Astrocyte (in vitro differentiated cells and primary cell): ENCODE measurements around the gene IMPDH1. TPM values are rescaled to one million over a fixed set of nuclear protein-coding genes. Genes with fewer than 3 reads are reported as not detected.
A peak's percentile ranks its signal among the peaks of the same experiment; 100 is the strongest.

ENCODE experiments used
- DNase-seq: peaks from one replicate; pipeline ENCODE4 v3.0.0-alpha.2; 2010; ENCODE audit warnings: low read depth
- FAIRE-seq: peaks from 2 replicates; lab custom pipeline; 2011; peaks lifted over from hg19 to GRCh38; lab: Jason Lieb, UNC
- H2AFZ ChIP-seq: 2 replicates; pipeline ENCODE4 v1.6.0; 2012; ENCODE audit warnings: low read depth, low read length, inconsistent platforms
- H3K27ac ChIP-seq: 2 replicates; pipeline ENCODE4 v1.5.1; 2011; ENCODE audit warnings: low read depth, low read length, inconsistent platforms
- H3K27me3 ChIP-seq: 2 replicates; pipeline ENCODE4 v1.6.0; 2011; ENCODE audit warnings: low read length, inconsistent platforms; ENCODE audit not compliant: insufficient read depth
- H3K36me3 ChIP-seq: 2 replicates; pipeline ENCODE4 v1.5.1; 2011; ENCODE audit warnings: low read length, inconsistent platforms; ENCODE audit not compliant: insufficient read depth
- H3K4me1 ChIP-seq: 2 replicates; pipeline ENCODE4 v1.5.1; 2011; ENCODE audit warnings: low read length, inconsistent platforms; ENCODE audit not compliant: insufficient read depth
- H3K4me2 ChIP-seq: 2 replicates; pipeline ENCODE4 v1.6.0; 2012; ENCODE audit warnings: low read length, inconsistent platforms
- H3K4me3 ChIP-seq: 2 replicates; pipeline ENCODE4 v1.5.1; 2011; ENCODE audit warnings: low read depth, mild to moderate bottlenecking, low read length, inconsistent platforms; ENCODE audit not compliant: insufficient read depth
- H3K79me2 ChIP-seq: 2 replicates; pipeline ENCODE4 v1.6.0; 2012; ENCODE audit warnings: mild to moderate bottlenecking, low read length, inconsistent platforms; ENCODE audit not compliant: insufficient read depth
- H3K9ac ChIP-seq: 2 replicates; pipeline ENCODE4 v1.6.0; 2012; ENCODE audit warnings: mild to moderate bottlenecking, low read length, inconsistent platforms
- H3K9me3 ChIP-seq: 2 replicates; pipeline ENCODE4 v1.5.1; 2012; ENCODE audit warnings: low read depth, mild to moderate bottlenecking, low read length, inconsistent platforms; ENCODE audit not compliant: insufficient read depth
- H4K20me1 ChIP-seq: 2 replicates; pipeline ENCODE4 v1.6.0; 2012; ENCODE audit warnings: low read length, inconsistent platforms; ENCODE audit not compliant: insufficient read depth
- H3K27ac Mint-ChIP-seq: one replicate; pipeline ENCODE4 v1.8.0; 2021; ENCODE audit warnings: mild to moderate bottlenecking, mixed read lengths; ENCODE audit not compliant: unreplicated experiment
- H3K27me3 Mint-ChIP-seq: one replicate; pipeline ENCODE4 v1.8.0; 2021; ENCODE audit warnings: low read depth, mixed read lengths; ENCODE audit not compliant: unreplicated experiment
- H3K36me3 Mint-ChIP-seq: one replicate; pipeline ENCODE4 v1.8.0; 2021; ENCODE audit warnings: low read depth, mixed read lengths; ENCODE audit not compliant: unreplicated experiment
- H3K4me1 Mint-ChIP-seq: one replicate; pipeline ENCODE4 v1.8.0; 2021; ENCODE audit warnings: low read depth, mixed read lengths; ENCODE audit not compliant: unreplicated experiment
- H3K4me3 Mint-ChIP-seq: one replicate; pipeline ENCODE4 v1.8.0; 2021; ENCODE audit warnings: mild to moderate bottlenecking, moderate library complexity, mixed read lengths; ENCODE audit not compliant: unreplicated experiment
- H3K9me3 Mint-ChIP-seq: one replicate; pipeline ENCODE4 v1.8.0; 2021; ENCODE audit warnings: mild to moderate bottlenecking, mixed read lengths; ENCODE audit not compliant: unreplicated experiment
- CTCF ChIP-seq: IDR thresholded peaks from 2 replicates; pipeline ENCODE4 v1.5.1; 2011; ENCODE audit warnings: low read depth, mild to moderate bottlenecking, inconsistent platforms, low read length, moderate library complexity; ENCODE audit not compliant: insufficient read depth
- EZH2 ChIP-seq: IDR thresholded peaks from 2 replicates; pipeline ENCODE4 v1.6.1; 2012; ENCODE audit warnings: mild to moderate bottlenecking, low read length, inconsistent platforms; ENCODE audit not compliant: insufficient read depth
- total RNA-seq: library from RNA; stranded (reverse); gene quantifications from 2 replicates; pipeline ENCODE4 v1.2.1, GENCODE V29; 2021

Gene IMPDH1
- total RNA-seq, 1 donor from 2014 or later: 43.9 TPM

GRCh38 chr7:128450913-128451312 lies 41.1 kb upstream of the IMPDH1 start:
- Histone ChIP-seq H4K20me1 (no peaks in the 10 kb centered on the region), H3K9me3 (no peaks in the 10 kb centered on the region), H3K79me2 (peaks cover 3% of the 10 kb centered on the region), H3K27ac (no peak overlapping the region), H3K4me1 (peaks cover 15% of the 10 kb centered on the region), H3K4me2 (no peak overlapping the region), H3K4me3 (no peak overlapping the region), H2AFZ (no peak overlapping the region), H3K27me3 (peaks cover 4% of the 10 kb centered on the region), H3K9ac (no peak overlapping the region), H3K36me3 (no peaks in the 10 kb centered on the region)
- DNase-seq: no peak
- H3K27me3 Mint-ChIP-seq: peaks cover 9% of the 10 kb centered on the region
- TF ChIP-seq EZH2: no peak
- no peak for TF ChIP-seq CTCF
- H3K27ac Mint-ChIP-seq: no peak overlapping the region
- H3K9me3 Mint-ChIP-seq: no peaks in the 10 kb centered on the region
- no peak for FAIRE-seq
- H3K4me1 Mint-ChIP-seq: peaks cover 4% of the 10 kb centered on the region
- no peaks in the 10 kb centered on the region for H3K36me3 Mint-ChIP-seq
- no peak overlapping the region for H3K4me3 Mint-ChIP-seq

- Histone ChIP-seq H3K4me3 (no peak overlapping the region), H3K36me3 (no peaks in the 10 kb centered on the region), H2AFZ (no peak overlapping the region), H3K4me2 (no peak overlapping the region), H3K79me2 (no peaks in the 10 kb centered on the region), H3K9me3 (no peaks in the 10 kb centered on the region), H4K20me1 (no peaks in the 10 kb centered on the region), H3K4me1 (peaks cover 15% of the 10 kb centered on the region), H3K27ac (no peak overlapping the region), H3K27me3 (peaks cover 4% of the 10 kb centered on the region), H3K9ac (no peak overlapping the region)
- Mint-ChIP-seq H3K27me3 (peaks cover 9% of the 10 kb centered on the region), H3K4me3 (no peak overlapping the region), H3K27ac (no peak overlapping the region), H3K4me1 (peaks cover 3% of the 10 kb centered on the region), H3K36me3 (no peaks in the 10 kb centered on the region), H3K9me3 (no peaks in the 10 kb centered on the region)
- peak; percentile 7 for DNase-seq
- no peak for FAIRE-seq
- no peak for TF ChIP-seq CTCF
- TF ChIP-seq EZH2: no peak
Measured at GRCh38 chr7:128450409-128450808, 40.6 kb upstream of the IMPDH1 start.

- no peak for DNase-seq
- H3K9me3 ChIP-seq: no peaks in the 10 kb centered on the region
- TF ChIP-seq CTCF (no peak), EZH2 (no peak)
- peaks cover 6% of the 10 kb centered on the region for H3K27me3 ChIP-seq
- no peaks in the 10 kb centered on the region for H3K4me1 ChIP-seq
- no peak overlapping the region for H2AFZ ChIP-seq
- peaks cover 11% of the 10 kb centered on the region for H3K27me3 Mint-ChIP-seq
- no peaks in the 10 kb centered on the region for H3K36me3 Mint-ChIP-seq
- H3K27ac Mint-ChIP-seq: no peak overlapping the region
- H3K27ac ChIP-seq: no peak overlapping the region
- H3K79me2 ChIP-seq: no peaks in the 10 kb centered on the region
- H4K20me1 ChIP-seq: no peaks in the 10 kb centered on the region
- H3K9ac ChIP-seq: no peak overlapping the region
- H3K36me3 ChIP-seq: no peaks in the 10 kb centered on the region
- H3K4me2 ChIP-seq: no peak overlapping the region
- H3K4me3 ChIP-seq: no peak overlapping the region
- no peak overlapping the region for H3K4me3 Mint-ChIP-seq
- no peaks in the 10 kb centered on the region for H3K9me3 Mint-ChIP-seq
- H3K4me1 Mint-ChIP-seq: no peaks in the 10 kb centered on the region
- FAIRE-seq: no peak
Measured at GRCh38 chr7:128448751-128449302, 39.0 kb upstream of the IMPDH1 start.
